Activated CD8-positive, alpha-beta memory T cell treated with anti-CD3 and anti-CD28 coated beads for 48 hours (primary cell): ENCODE data around the gene SAMD3.
"Not testable (repeated sequence)": the region's sequence is repeated elsewhere in the genome, so short reads cannot be mapped to it uniquely, and the experiment has no call there.

Source experiments
- DNase-seq, 3 experiments: peaks; one replicate each; pipeline ENCODE4 v3.0.0-alpha.2; 2020; ENCODE audit warnings: low read depth in 2 of 3, low spot score in 2 of 3

Gene SAMD3, protein sequence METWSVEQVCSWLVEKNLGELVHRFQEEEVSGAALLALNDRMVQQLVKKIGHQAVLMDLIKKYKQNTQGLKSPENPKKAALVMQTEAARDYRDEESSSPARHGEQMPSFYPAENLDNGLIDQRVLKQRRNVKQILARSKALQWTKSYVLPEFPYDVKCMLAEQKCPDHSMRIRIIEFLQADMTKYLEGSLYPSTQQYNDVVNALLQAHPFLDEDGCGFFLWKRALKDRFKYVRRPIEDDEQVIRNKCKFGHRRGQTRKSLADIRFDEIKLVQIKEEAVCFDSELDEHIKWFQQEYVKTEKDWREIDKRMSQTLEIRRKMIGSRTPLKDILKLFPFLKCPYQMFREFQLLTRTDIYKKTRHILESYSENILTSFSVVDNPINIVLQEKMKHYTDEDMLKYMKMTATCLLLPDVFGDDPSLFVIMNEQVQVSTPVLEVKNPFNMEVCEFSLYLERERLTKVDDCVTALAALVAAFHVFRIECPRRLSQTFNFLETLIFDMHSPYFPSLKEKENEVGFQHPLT

GRCh38 chr6:130222775-130223174 lies at the start of gene SAMD3:
Gene SAMD3 (minus strand): TSS chr6:130222951. CDS start chr6:130215273, 7,678 bp downstream.
- DNase-seq: no peak

- DNase-seq: no peak
Observed at GRCh38 chr6:130269969-130270635, 47.4 kb upstream of the SAMD3 start.

DNA sequence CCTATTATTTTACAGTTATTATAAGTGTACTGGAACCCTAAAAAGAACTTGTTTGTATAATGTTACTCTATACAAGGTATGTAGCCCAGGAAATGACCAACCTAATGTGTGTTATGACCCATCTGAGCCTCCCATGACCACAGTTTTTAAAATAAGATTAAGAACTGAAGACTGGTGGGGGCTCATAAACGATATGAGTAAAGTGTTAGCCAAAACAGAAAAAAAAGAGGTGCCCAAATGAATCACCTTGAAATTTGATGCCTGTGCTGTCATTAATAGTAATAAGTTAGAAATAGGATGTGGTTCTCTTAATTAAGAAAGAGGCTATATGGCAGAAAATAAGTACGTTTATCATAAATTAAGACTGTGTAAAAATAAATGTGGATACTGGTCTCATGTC lies 42.8 kb upstream of the SAMD3 start:
- not testable (repeated sequence) for DNase-seq

- no peak for DNase-seq
Observed at GRCh38 chr6:130262008-130262407, 39.3 kb upstream of the SAMD3 start.

GRCh38 chr6:130261558-130261957 lies 38.8 kb upstream of the SAMD3 start:
- DNase-seq: not testable (repeated sequence)

DNA sequence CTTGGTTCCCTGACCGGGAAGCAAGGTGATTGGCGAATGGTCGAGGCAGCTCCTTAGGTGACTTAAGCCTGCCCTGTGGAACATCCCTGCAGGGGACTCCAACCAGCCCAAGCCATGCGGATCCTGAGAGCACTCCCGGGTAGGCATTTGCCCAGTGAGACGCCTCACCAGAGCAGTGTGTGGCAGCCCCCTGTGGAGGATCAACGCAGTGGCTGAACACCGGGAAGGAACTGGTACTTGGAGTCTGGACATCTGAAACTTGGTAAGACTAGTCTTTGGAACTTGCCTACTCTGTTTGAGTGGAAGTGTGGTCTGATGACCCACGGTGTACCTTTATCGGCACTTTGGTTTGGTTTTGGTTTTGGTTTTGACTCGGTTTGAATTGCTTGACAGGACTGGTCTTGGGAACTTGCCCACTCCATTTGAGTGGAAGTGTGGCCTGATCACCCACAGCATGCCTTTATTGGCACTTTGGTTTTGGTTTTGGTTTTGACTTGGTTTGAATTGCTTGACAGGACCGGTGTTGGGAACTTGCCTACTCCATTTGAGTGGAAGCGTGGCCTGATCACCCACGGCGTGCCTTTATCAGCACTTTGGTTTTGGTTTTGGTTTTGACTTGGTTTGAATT lies 38.0 kb upstream of the SAMD3 start:
- DNase-seq: not testable (repeated sequence)

DNA sequence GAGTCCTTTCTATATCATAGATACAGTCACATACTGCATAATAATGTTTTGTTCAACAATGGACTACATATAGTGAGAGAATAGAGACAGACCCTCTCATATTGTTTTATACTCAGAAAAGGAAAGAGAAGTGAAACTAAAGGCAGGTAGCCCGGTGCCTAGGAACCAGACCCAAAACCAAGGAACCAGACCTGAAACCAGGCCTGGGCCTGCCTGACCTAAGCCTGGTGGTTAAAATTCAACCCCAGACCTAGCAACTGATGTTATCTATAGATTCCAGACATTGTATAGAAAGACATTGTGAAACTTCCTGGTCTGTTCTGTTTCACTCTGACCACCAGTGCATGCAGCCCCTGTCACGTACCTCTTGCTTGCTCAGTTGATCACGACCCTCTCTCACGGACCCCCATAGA lies 37.3 kb upstream of the SAMD3 start:
- DNase-seq: not testable (repeated sequence)

DNA sequence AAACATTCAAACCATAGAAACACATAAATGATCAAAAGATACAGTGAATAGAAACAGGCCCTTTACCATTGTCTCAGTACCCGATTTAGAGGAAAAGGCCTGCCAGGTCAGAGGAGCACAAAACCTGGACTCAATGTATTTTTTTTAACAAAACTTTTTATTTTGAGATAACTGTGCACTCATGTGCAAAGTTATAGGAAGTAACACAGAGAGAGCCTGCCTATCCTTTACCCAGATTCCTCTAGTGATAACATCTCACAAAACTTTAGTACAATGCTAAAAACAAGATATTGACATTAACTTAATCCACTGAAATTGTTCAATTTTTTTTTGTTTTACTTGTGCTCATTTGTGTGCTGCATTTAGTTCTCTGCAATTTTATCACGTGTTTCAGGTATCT lies 36.8 kb upstream of the SAMD3 start:
- no peak for DNase-seq

- no peak for DNase-seq
Observed at GRCh38 chr6:130259140-130259539, 36.4 kb upstream of the SAMD3 start.

GRCh38 chr6:130252527-130253237 lies 29.9 kb upstream of the SAMD3 start:
- DNase-seq: no peak

- no peak for DNase-seq
Observed at GRCh38 chr6:130245267-130245666, 22.5 kb upstream of the SAMD3 start.

- no peak for DNase-seq
Observed at GRCh38 chr6:130244728-130245127, 22.0 kb upstream of the SAMD3 start.

DNA sequence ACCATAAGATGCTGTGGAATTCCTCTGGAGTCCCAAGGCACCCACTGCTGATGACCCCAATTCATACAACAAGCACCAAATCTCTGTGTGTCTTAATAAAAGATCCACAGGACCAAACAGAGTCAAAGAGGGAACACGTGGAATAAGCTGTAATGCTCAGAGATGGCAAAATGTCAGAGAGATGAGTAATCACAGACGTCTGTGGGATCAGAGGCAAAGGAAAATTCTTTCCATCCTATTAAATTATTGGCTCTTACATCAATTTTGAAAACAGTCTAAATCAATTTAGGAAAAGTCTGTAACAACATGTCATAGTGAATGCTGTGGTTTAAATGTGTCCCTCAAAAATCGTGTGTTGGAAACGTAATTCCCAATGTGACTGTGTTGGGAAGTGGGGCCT lies 17.5 kb upstream of the SAMD3 start:
- DNase-seq: no peak

DNA sequence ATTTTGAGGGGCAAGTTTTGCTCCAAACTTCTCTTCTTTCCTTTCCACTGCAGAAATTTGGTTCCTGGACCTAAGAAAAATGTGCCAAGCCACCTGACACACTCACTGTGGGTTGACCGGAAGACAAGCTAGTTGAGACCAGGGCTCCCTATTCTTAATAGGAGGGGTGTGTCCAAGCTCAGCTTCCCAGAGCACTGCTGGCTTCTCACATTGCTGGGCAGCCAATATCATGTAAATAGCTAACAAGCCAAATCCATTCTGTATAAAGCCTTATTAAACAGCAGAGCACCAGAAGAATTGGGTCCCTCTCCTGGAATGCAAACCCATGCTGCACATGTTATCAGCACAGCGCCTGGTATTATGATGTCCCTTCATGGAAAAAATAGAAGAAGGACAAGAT lies 17.0 kb upstream of the SAMD3 start:
- DNase-seq: no peak

GRCh38 chr6:130233330-130233729 lies 10.6 kb upstream of the SAMD3 start:
- no peak for DNase-seq

GRCh38 chr6:130230531-130230930 lies 7.8 kb upstream of the SAMD3 start:
- not testable (repeated sequence) for DNase-seq

DNA sequence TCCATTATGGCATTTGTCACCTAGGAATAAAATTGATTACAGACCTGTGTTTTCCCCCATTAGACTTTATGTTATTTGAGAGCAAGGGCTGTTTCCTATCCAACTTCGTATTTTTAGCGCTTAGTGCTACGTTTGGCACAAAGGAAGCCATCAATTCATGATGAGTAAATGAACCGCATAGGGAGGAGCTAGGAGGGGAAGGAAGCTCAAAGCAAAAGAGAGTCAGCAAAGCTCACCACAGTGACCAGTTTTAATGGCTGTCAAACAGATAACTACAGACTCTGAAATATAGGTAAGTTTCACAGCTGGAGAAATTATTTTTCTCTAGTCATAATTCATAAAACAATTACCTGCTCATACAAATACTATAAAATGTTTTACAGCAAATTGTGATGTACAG lies 6.9 kb upstream of the SAMD3 start:
- no peak for DNase-seq

GRCh38 chr6:130223508-130223907 lies 757 bp upstream of the SAMD3 start:
- peak in 2 of 3 experiments; percentile 19 to 36 for DNase-seq

DNA sequence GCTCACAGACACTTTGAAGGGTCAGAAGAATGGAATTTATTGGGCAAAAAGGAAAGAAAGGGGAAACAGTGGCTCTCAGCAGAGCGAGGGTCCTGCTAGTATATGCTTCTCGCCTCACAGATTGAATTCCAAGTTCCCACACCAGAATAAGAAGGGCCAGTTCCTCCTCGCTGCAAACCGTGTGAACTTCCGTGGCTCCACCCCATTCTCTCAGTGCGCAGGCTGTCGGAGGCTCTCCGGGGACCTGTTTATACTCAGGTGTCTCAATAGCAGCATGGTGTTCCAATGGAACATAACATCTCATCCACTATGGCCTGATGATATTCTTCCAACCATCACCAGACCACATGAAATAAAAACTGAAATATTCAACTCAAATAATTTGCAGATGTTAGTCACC lies 4.6 kb downstream of the SAMD3 start:
- no peak for DNase-seq

- DNase-seq: no peak
Observed at GRCh38 chr6:130216620-130217019, 6.1 kb downstream of the SAMD3 start.

DNA sequence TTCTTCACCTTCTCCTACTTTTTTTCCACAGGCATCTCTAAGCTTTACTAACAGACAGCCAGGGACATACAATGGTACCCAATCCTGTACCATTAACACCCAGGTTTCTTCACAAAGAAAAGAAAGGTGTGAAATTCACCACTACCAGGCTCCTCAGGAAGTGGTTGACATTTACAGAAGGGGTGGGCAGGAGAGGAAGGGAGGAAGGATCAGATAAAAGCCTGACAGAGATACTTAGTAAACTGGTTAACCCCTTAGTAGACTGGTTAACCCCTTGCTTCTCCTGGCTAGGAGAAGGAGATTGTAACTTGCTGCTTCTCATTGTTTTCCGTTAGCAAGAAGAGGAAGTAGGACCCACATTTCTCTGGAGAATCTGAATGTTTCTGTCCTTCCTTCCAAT lies 7.2 kb downstream of the SAMD3 start:
- no peak for DNase-seq
